GM12878 (cell line): Measurements from ENCODE around the gene KLHL8. TPM values are rescaled to one million over a fixed set of nuclear protein-coding genes. Genes with fewer than 3 reads are reported as not detected.
A peak's percentile ranks its signal among the peaks of the same experiment; 100 is the strongest.

Experiments used
- BHLHE40 ChIP-seq, 2 experiments: fragments of 450-650 bp in 1 of 2; IDR thresholded peaks; 2 replicates each; pipeline ENCODE4 v1.6.1; 2011 to 2017; ENCODE audit warnings: low read depth in 2 of 2, borderline replicate concordance in 1 of 2, improper control_type of control experiment in 1 of 2, low read length in 1 of 2, mild to moderate bottlenecking in 1 of 2
- CBFB ChIP-seq: IDR thresholded peaks from 2 replicates; pipeline ENCODE4 v1.6.1; 2016; ENCODE audit warnings: antibody characterized with exemption, low read depth
- CBX5 ChIP-seq: sonication (generic); IDR thresholded peaks from 2 replicates; pipeline ENCODE4 v1.6.1; 2016; ENCODE audit warnings: low read depth, moderate library complexity, mild to moderate bottlenecking, inconsistent platforms
- FOXK2 ChIP-seq: fragments of 450-650 bp; IDR thresholded peaks from 2 replicates; pipeline ENCODE4 v1.6.1; 2017; ENCODE audit warnings: mild to moderate bottlenecking, moderate library complexity
- IRF4 ChIP-seq: IDR thresholded peaks from 2 replicates; pipeline ENCODE4 v1.6.1; 2011; ENCODE audit warnings: low read depth, low read length
- KDM1A ChIP-seq: fragments of 200-600 bp; sonication (generic); IDR thresholded peaks from 2 replicates; pipeline ENCODE4 v1.6.1; 2016; ENCODE audit warnings: borderline replicate concordance
- MTA3 ChIP-seq: IDR thresholded peaks from 2 replicates; pipeline ENCODE4 v1.6.1; 2012; ENCODE audit warnings: low read length, inconsistent platforms, borderline replicate concordance
- NFXL1 ChIP-seq: fragments of 450-650 bp; IDR thresholded peaks from 2 replicates; pipeline ENCODE4 v1.6.1; 2017; ENCODE audit warnings: antibody characterized with exemption, mild to moderate bottlenecking, borderline replicate concordance
- NFYB ChIP-seq: IDR thresholded peaks from 2 replicates; pipeline ENCODE4 v1.6.1; 2011; ENCODE audit warnings: low read depth, mild to moderate bottlenecking, low read length, improper control_type of control experiment, moderate library complexity; ENCODE audit not compliant: insufficient read depth
- NRF1 ChIP-seq: conservative IDR thresholded peaks from 2 replicates; pipeline ENCODE4 v1.6.1; 2011; ENCODE audit warnings: mild to moderate bottlenecking, low read depth, low read length, improper control_type of control experiment
- PML ChIP-seq: IDR thresholded peaks from 2 replicates; pipeline ENCODE4 v1.6.1; 2012; ENCODE audit warnings: low read length, inconsistent platforms
- POLR2A ChIP-seq: IDR thresholded peaks from 2 replicates; pipeline ENCODE4 v1.6.1; 2011; ENCODE audit warnings: low read depth, mild to moderate bottlenecking, low read length
- RAD21 ChIP-seq: IDR thresholded peaks from 2 replicates; pipeline ENCODE4 v1.6.1; 2011; ENCODE audit warnings: mild to moderate bottlenecking, low read depth, low read length, moderate library complexity; ENCODE audit not compliant: insufficient read depth
- SMAD5 ChIP-seq: IDR thresholded peaks from 2 replicates; pipeline ENCODE4 v1.6.1; 2016; ENCODE audit warnings: antibody characterized with exemption, low read depth
- SMARCA5 ChIP-seq: fragments of 450-650 bp; IDR thresholded peaks from 2 replicates; pipeline ENCODE4 v1.6.1; 2017; ENCODE audit warnings: mild to moderate bottlenecking
- SREBF2 ChIP-seq: IDR thresholded peaks from 2 replicates; pipeline ENCODE4 v1.6.1; 2012; ENCODE audit warnings: mild to moderate bottlenecking, low read length
- SUZ12 ChIP-seq: fragments of 200-600 bp; sonication (generic); IDR thresholded peaks from one replicate; pipeline ENCODE4 v1.6.1; 2018; ENCODE audit warnings: antibody characterized with exemption, mild to moderate bottlenecking; ENCODE audit not compliant: unreplicated experiment
- TCF12 ChIP-seq: IDR thresholded peaks from 2 replicates; pipeline ENCODE4 v1.6.1; 2011; ENCODE audit warnings: low read depth, mild to moderate bottlenecking, low read length
- YBX1 ChIP-seq: fragments of 450-650 bp; IDR thresholded peaks from 2 replicates; pipeline ENCODE4 v1.6.1; 2016; ENCODE audit warnings: antibody characterized with exemption
- ZNF274 ChIP-seq: IDR thresholded peaks from one replicate; pipeline ENCODE4 v1.8.0; 2011; ENCODE audit not compliant: insufficient read length, insufficient read depth
- polyA plus RNA-seq, 11 experiments: library from polyadenylated mRNA; depleted of rRNA in 4 of 11; unstranded in 6 of 11; stranded (reverse) in 5 of 11; fragments of >200 nt; fragmentation: Nextera tagmentation in 4 of 11; fragmentation: Illumina TruSeq in 1 of 11; extraction: Ambion mirVana in 4 of 11; extraction: Trizol in 1 of 11; gene quantifications; 1 replicate in 1 of 11; 2 replicates in 10 of 11; pipeline versions ENCODE4 v1.2.1 to v1.2.3, GENCODE V29; 2011 to 2016; ENCODE audit warnings: inconsistent platforms in 2 of 11, missing spikeins in 2 of 11, low read depth in 1 of 11
- total RNA-seq, 4 experiments: library from RNA; depleted of rRNA in 3 of 4; stranded (reverse); fragments of >200 nt in 3 of 4; fragmentation: Illumina TruSeq in 1 of 4; extraction: Trizol in 1 of 4; gene quantifications; 2 replicates each; pipeline versions ENCODE4 v1.2.1 to v1.2.3, GENCODE V29; 2013 to 2021
- TF ChIP-seq, protein P1 (sequence below): IDR thresholded peaks from 2 replicates; pipeline ENCODE4 v1.6.1; 2011; ENCODE audit warnings: borderline replicate concordance, low read depth, mild to moderate bottlenecking, moderate library complexity, low read length; ENCODE audit not compliant: insufficient read depth, poor library complexity, severe bottlenecking
- TF ChIP-seq, protein P2 (sequence below), 3 experiments: IDR thresholded peaks in 2 of 3; conservative IDR thresholded peaks in 1 of 3; 2 replicates each; pipeline ENCODE4 v1.5.1; 2011; ENCODE audit warnings: low read depth in 3 of 3, low read length in 3 of 3, mild to moderate bottlenecking in 3 of 3, control low read depth in 2 of 3, moderate library complexity in 2 of 3, inconsistent platforms in 1 of 3, mixed read lengths in 1 of 3; ENCODE audit not compliant: control insufficient read depth in 2 of 3, insufficient read depth in 1 of 3; ENCODE audit errors: extremely low read depth in 1 of 3
- TF ChIP-seq, protein P3 (sequence below): fragments of 150-350 bp; IDR thresholded peaks from 2 replicates; pipeline ENCODE4 v1.6.1; 2016; ENCODE audit warnings: low read depth, low read length
- TF ChIP-seq, protein P4 (sequence below): IDR thresholded peaks from 2 replicates; pipeline ENCODE4 v1.6.1; 2012; ENCODE audit warnings: low read depth, low read length, improper control_type of control experiment

The KLHL8 gene
- total and polyA plus RNA-seq, 10 of the 15 experiments (the other 5 are each of a cell fraction or from before 2014, with no cell fraction given), result 4.5 to 13.1 (median 9.0) TPM

DNA sequence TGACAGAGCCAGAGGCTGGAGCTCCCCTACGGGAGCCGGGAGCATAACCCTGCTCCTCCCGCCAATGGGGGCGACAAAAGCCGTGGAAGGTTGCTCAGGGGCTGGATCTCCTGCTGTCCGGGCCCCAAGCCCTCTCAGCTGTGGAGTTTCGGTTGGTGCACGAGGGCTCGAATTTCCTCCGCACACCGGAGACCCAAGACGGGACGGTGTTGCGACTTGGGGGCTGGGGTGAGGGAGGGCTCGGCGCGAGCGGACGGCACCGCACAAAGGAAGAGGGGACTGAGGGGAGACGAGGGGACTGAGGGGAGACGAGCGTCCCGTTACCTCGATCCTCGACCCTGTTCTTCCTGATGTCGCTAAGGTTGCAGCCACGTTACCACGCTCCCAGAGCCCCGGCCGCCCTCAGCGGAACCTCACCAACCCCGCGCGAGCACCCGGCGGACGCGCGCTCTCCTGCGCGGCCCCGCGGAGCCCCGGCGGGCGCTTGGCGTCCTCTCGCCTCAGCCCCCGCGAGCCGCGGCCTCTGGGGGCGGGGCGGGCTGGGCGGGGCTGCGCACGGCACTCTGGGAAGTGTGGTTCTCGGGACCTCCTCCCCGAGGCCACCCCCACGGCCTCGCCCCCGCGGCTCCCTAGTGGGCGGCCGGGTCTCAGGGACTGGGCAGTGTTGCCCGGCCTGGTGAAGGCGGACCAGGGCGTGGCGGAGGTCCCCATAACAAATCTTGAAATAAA, at the start of gene KLHL8 (continued):
- TF ChIP-seq ZNF274 (no peak), FOXK2 (no peak), SMAD5 (peak; percentile 69; the same call in 1 of the 2 replicates), SMARCA5 (no peak), MTA3 (no peak; the same call in 1 of the 2 replicates), IRF4 (no peak), SREBF2 (no peak), KDM1A (no peak), NRF1 (peak; percentile 19; the same call in 1 of the 2 replicates), POLR2A (peak; percentile 97), YBX1 (no peak), TCF12 (no peak), SUZ12 (no peak), NFYB (no peak), BHLHE40 (IDR thresholded peaks at IDR 0.05; ENCODE audit: borderline replicate concordance in 1 of 2, low read depth in 2 of 2, low read length in 1 of 2) (peak in 1 of 2 experiments; percentile 44; a peak in 1 of 4 replicates), NFXL1 (no peak), PML (peak; percentile 90), CBX5 (peak; percentile 17; the same call in 1 of the 2 replicates), RAD21 (no peak), CBFB (peak; percentile 49; the same call in 1 of the 2 replicates)
- TF ChIP-seq, protein P1, sequence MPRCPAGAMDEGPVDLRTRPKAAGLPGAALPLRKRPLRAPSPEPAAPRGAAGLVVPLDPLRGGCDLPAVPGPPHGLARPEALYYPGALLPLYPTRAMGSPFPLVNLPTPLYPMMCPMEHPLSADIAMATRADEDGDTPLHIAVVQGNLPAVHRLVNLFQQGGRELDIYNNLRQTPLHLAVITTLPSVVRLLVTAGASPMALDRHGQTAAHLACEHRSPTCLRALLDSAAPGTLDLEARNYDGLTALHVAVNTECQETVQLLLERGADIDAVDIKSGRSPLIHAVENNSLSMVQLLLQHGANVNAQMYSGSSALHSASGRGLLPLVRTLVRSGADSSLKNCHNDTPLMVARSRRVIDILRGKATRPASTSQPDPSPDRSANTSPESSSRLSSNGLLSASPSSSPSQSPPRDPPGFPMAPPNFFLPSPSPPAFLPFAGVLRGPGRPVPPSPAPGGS, result no peak
- TF ChIP-seq, protein P2, sequence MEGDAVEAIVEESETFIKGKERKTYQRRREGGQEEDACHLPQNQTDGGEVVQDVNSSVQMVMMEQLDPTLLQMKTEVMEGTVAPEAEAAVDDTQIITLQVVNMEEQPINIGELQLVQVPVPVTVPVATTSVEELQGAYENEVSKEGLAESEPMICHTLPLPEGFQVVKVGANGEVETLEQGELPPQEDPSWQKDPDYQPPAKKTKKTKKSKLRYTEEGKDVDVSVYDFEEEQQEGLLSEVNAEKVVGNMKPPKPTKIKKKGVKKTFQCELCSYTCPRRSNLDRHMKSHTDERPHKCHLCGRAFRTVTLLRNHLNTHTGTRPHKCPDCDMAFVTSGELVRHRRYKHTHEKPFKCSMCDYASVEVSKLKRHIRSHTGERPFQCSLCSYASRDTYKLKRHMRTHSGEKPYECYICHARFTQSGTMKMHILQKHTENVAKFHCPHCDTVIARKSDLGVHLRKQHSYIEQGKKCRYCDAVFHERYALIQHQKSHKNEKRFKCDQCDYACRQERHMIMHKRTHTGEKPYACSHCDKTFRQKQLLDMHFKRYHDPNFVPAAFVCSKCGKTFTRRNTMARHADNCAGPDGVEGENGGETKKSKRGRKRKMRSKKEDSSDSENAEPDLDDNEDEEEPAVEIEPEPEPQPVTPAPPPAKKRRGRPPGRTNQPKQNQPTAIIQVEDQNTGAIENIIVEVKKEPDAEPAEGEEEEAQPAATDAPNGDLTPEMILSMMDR (IDR thresholded peaks at IDR 0.05 in 2 of 3, conservative IDR thresholded peaks at IDR 0.05 in 1 of 3; ENCODE audit: control insufficient read depth in 2 of 3, extremely low read depth in 1 of 3, insufficient read depth in 1 of 3, low read depth in 3 of 3, low read length in 3 of 3), result peak in 2 of 3 experiments; percentile 11 to 17; a peak in 3 of 6 replicates
- TF ChIP-seq, protein P3, sequence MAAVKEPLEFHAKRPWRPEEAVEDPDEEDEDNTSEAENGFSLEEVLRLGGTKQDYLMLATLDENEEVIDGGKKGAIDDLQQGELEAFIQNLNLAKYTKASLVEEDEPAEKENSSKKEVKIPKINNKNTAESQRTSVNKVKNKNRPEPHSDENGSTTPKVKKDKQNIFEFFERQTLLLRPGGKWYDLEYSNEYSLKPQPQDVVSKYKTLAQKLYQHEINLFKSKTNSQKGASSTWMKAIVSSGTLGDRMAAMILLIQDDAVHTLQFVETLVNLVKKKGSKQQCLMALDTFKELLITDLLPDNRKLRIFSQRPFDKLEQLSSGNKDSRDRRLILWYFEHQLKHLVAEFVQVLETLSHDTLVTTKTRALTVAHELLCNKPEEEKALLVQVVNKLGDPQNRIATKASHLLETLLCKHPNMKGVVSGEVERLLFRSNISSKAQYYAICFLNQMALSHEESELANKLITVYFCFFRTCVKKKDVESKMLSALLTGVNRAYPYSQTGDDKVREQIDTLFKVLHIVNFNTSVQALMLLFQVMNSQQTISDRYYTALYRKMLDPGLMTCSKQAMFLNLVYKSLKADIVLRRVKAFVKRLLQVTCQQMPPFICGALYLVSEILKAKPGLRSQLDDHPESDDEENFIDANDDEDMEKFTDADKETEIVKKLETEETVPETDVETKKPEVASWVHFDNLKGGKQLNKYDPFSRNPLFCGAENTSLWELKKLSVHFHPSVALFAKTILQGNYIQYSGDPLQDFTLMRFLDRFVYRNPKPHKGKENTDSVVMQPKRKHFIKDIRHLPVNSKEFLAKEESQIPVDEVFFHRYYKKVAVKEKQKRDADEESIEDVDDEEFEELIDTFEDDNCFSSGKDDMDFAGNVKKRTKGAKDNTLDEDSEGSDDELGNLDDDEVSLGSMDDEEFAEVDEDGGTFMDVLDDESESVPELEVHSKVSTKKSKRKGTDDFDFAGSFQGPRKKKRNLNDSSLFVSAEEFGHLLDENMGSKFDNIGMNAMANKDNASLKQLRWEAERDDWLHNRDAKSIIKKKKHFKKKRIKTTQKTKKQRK, result no peak
- TF ChIP-seq, protein P4, sequence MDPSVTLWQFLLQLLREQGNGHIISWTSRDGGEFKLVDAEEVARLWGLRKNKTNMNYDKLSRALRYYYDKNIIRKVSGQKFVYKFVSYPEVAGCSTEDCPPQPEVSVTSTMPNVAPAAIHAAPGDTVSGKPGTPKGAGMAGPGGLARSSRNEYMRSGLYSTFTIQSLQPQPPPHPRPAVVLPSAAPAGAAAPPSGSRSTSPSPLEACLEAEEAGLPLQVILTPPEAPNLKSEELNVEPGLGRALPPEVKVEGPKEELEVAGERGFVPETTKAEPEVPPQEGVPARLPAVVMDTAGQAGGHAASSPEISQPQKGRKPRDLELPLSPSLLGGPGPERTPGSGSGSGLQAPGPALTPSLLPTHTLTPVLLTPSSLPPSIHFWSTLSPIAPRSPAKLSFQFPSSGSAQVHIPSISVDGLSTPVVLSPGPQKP, result no peak
